HepG2 (cell line): ENCODE results near the gene NRDE2. TPM values are rescaled to one million over a fixed set of nuclear protein-coding genes. Genes with fewer than 3 reads are reported as not detected.
A peak's percentile ranks its signal among the peaks of the same experiment; 100 is the strongest.

Experiments
- EP300 ChIP-seq, 3 experiments: sonication (generic) in 1 of 3; formaldehyde crosslinking in 1 of 3; IDR thresholded peaks; 2 replicates each; pipeline versions ENCODE4 v1.5.1 to v1.6.1; 2011 to 2020; ENCODE audit warnings: low read depth in 2 of 3, low read length in 2 of 3, borderline replicate concordance in 1 of 3, improper control_type of control experiment in 1 of 3, mild to moderate bottlenecking in 1 of 3, missing genetic modification reagents in 1 of 3, moderate library complexity in 1 of 3
- MAFK ChIP-seq, 2 experiments: IDR thresholded peaks in 1 of 2; conservative IDR thresholded peaks in 1 of 2; 2 replicates each; pipeline ENCODE4 v1.6.1; 2011; ENCODE audit warnings: improper control_type of control experiment in 2 of 2, low read length in 2 of 2
- MAZ ChIP-seq, 2 experiments: sonication (generic) in 1 of 2; formaldehyde crosslinking in 1 of 2; IDR thresholded peaks; 2 replicates each; pipeline versions ENCODE4 v1.5.0 to v1.6.1; 2012 to 2020; ENCODE audit warnings: low read depth in 2 of 2, mild to moderate bottlenecking in 2 of 2, borderline replicate concordance in 1 of 2, improper control_type of control experiment in 1 of 2, low read length in 1 of 2, missing genetic modification reagents in 1 of 2, moderate library complexity in 1 of 2
- MEF2D ChIP-seq: sonication (generic); formaldehyde crosslinking; IDR thresholded peaks from 2 replicates; pipeline ENCODE4 v1.5.1; 2020; ENCODE audit warnings: mild to moderate bottlenecking, missing genetic modification reagents
- SOX13 ChIP-seq, 3 experiments: fragments of 450-650 bp in 1 of 3; sonication (generic) in 1 of 3; formaldehyde crosslinking in 1 of 3; IDR thresholded peaks in 2 of 3; conservative IDR thresholded peaks in 1 of 3; 2 replicates each; pipeline versions ENCODE4 v1.5.0 to v1.6.1; 2016 to 2020; ENCODE audit warnings: antibody characterized with exemption in 1 of 3, mild to moderate bottlenecking in 1 of 3, missing compliant biosample characterization in 1 of 3, missing genetic modification reagents in 1 of 3, moderate library complexity in 1 of 3
- YEATS4 ChIP-seq: sonication (generic); formaldehyde crosslinking; IDR thresholded peaks from 2 replicates; pipeline ENCODE4 v1.4.0; 2020; ENCODE audit warnings: missing genetic modification reagents, borderline replicate concordance
- ZNF17 ChIP-seq: sonication (generic); formaldehyde crosslinking; IDR thresholded peaks from 2 replicates; pipeline ENCODE4 v1.5.0; 2020; ENCODE audit warnings: mild to moderate bottlenecking, missing genetic modification reagents
- ZNF616 ChIP-seq: sonication (generic); formaldehyde crosslinking; IDR thresholded peaks from 2 replicates; pipeline ENCODE4 v1.5.0; 2020; ENCODE audit warnings: low read depth, mild to moderate bottlenecking, missing genetic modification reagents
- polyA plus RNA-seq, 8 experiments: library from polyadenylated mRNA; depleted of rRNA in 3 of 8; stranded (reverse) in 7 of 8; unstranded in 1 of 8; fragments of >200 nt; fragmentation: Illumina TruSeq in 4 of 8; extraction: Trizol in 4 of 8; gene quantifications; 2 replicates each; pipeline versions ENCODE4 v1.2.1 to v1.2.3, GENCODE V29; 2011 to 2016; ENCODE audit warnings: low read depth in 4 of 8, missing spikeins in 1 of 8, mixed read lengths in 1 of 8; ENCODE audit not compliant: insufficient read depth in 1 of 8
- total RNA-seq, 5 experiments: library from RNA; depleted of rRNA; stranded (reverse); fragments of >200 nt; fragmentation: Illumina TruSeq; extraction: Trizol; gene quantifications; 2 replicates each; pipeline ENCODE4 v1.2.3, GENCODE V29; 2016; ENCODE audit warnings: low read depth in 1 of 5
- TF ChIP-seq, protein P1 (sequence below): sonication (generic); formaldehyde crosslinking; IDR thresholded peaks from 2 replicates; pipeline ENCODE4 v1.4.0; 2020; ENCODE audit warnings: mild to moderate bottlenecking, missing genetic modification reagents, borderline replicate concordance
- TF ChIP-seq, protein P2 (sequence below), 2 experiments: sonication (generic) in 1 of 2; formaldehyde crosslinking in 1 of 2; IDR thresholded peaks; 2 replicates each; pipeline versions ENCODE4 v1.6.1 to v1.9.0; 2014 to 2022; ENCODE audit warnings: antibody characterized with exemption in 1 of 2, borderline replicate concordance in 1 of 2, inconsistent platforms in 1 of 2, low read depth in 1 of 2, missing genetic modification reagents in 1 of 2
- TF ChIP-seq, protein P3 (sequence below): sonication (generic); formaldehyde crosslinking; IDR thresholded peaks from 2 replicates; pipeline ENCODE4 v1.5.1; 2020; ENCODE audit warnings: missing genetic modification reagents, mild to moderate bottlenecking, borderline replicate concordance

NRDE2 gene
- total and polyA plus RNA-seq, 2 of the 13 experiments (the other 11 are each of a cell fraction or from before 2014, with no cell fraction given) = 5.6 to 12.5 TPM

DNA sequence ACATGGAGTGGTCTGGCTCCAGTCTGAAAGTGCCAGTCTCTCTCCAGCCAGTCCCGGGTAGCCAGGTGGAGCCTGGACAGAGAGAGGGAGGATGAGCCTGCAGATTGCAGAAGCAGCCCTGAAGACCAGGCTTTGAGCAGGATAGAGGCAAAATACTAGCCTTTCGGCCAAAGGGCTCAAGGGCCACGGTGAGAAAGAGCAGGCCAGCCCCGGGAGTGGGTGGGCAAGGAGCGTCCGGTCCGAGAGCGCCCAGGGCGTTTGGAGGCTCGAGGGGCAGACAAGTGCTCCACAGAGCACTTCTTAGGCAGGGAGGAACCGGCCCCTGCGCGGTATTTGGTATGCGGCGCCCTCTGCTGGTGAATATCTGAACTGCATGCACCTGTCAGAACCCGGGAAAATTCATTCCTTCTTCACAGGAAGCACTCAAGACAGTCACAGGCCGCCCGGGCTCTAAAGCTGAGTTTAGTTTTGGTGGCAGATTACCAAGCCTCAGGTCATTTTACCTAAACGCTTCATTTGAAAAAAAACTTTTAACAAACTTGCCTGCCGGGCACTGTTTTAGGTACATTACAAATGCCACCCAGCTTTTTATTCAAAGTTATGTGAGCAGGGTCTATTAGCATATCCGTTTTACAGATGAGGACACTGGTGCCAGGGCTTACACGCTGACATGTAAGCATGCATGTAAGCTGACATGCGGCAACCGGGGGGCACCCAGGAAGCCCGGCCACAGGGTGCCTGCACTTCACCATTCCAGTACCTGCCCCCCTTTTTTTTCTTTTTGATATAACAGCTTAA is 96.4 kb downstream of the NRDE2 start (continued):
- TF ChIP-seq, protein P1, sequence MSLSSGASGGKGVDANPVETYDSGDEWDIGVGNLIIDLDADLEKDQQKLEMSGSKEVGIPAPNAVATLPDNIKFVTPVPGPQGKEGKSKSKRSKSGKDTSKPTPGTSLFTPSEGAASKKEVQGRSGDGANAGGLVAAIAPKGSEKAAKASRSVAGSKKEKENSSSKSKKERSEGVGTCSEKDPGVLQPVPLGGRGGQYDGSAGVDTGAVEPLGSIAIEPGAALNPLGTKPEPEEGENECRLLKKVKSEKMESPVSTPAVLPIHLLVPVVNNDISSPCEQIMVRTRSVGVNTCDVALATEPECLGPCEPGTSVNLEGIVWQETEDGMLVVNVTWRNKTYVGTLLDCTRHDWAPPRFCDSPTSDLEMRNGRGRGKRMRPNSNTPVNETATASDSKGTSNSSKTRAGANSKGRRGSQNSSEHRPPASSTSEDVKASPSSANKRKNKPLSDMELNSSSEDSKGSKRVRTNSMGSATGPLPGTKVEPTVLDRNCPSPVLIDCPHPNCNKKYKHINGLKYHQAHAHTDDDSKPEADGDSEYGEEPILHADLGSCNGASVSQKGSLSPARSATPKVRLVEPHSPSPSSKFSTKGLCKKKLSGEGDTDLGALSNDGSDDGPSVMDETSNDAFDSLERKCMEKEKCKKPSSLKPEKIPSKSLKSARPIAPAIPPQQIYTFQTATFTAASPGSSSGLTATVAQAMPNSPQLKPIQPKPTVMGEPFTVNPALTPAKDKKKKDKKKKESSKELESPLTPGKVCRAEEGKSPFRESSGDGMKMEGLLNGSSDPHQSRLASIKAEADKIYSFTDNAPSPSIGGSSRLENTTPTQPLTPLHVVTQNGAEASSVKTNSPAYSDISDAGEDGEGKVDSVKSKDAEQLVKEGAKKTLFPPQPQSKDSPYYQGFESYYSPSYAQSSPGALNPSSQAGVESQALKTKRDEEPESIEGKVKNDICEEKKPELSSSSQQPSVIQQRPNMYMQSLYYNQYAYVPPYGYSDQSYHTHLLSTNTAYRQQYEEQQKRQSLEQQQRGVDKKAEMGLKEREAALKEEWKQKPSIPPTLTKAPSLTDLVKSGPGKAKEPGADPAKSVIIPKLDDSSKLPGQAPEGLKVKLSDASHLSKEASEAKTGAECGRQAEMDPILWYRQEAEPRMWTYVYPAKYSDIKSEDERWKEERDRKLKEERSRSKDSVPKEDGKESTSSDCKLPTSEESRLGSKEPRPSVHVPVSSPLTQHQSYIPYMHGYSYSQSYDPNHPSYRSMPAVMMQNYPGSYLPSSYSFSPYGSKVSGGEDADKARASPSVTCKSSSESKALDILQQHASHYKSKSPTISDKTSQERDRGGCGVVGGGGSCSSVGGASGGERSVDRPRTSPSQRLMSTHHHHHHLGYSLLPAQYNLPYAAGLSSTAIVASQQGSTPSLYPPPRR (CRISPR knock-in tag) = no peak
- no peak for TF ChIP-seq ZNF616 (CRISPR knock-in tag)
- no peak for TF ChIP-seq MAZ (IDR thresholded peaks at IDR 0.05; ENCODE audit: borderline replicate concordance, low read depth, low read length)
- no peak for TF ChIP-seq MAZ (CRISPR knock-in tag; IDR thresholded peaks at IDR 0.05; ENCODE audit: low read depth)
- TF ChIP-seq, protein P2, sequence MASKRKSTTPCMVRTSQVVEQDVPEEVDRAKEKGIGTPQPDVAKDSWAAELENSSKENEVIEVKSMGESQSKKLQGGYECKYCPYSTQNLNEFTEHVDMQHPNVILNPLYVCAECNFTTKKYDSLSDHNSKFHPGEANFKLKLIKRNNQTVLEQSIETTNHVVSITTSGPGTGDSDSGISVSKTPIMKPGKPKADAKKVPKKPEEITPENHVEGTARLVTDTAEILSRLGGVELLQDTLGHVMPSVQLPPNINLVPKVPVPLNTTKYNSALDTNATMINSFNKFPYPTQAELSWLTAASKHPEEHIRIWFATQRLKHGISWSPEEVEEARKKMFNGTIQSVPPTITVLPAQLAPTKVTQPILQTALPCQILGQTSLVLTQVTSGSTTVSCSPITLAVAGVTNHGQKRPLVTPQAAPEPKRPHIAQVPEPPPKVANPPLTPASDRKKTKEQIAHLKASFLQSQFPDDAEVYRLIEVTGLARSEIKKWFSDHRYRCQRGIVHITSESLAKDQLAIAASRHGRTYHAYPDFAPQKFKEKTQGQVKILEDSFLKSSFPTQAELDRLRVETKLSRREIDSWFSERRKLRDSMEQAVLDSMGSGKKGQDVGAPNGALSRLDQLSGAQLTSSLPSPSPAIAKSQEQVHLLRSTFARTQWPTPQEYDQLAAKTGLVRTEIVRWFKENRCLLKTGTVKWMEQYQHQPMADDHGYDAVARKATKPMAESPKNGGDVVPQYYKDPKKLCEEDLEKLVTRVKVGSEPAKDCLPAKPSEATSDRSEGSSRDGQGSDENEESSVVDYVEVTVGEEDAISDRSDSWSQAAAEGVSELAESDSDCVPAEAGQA (IDR thresholded peaks at IDR 0.05; ENCODE audit: low read depth) = no peak
- TF ChIP-seq, protein P2 (CRISPR knock-in tag; IDR thresholded peaks at IDR 0.05; ENCODE audit: borderline replicate concordance) = no peak
- TF ChIP-seq, protein P3, sequence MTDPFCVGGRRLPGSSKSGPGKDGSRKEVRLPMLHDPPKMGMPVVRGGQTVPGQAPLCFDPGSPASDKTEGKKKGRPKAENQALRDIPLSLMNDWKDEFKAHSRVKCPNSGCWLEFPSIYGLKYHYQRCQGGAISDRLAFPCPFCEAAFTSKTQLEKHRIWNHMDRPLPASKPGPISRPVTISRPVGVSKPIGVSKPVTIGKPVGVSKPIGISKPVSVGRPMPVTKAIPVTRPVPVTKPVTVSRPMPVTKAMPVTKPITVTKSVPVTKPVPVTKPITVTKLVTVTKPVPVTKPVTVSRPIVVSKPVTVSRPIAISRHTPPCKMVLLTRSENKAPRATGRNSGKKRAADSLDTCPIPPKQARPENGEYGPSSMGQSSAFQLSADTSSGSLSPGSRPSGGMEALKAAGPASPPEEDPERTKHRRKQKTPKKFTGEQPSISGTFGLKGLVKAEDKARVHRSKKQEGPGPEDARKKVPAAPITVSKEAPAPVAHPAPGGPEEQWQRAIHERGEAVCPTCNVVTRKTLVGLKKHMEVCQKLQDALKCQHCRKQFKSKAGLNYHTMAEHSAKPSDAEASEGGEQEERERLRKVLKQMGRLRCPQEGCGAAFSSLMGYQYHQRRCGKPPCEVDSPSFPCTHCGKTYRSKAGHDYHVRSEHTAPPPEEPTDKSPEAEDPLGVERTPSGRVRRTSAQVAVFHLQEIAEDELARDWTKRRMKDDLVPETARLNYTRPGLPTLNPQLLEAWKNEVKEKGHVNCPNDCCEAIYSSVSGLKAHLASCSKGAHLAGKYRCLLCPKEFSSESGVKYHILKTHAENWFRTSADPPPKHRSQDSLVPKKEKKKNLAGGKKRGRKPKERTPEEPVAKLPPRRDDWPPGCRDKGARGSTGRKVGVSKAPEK = no peak
- peak; percentile 42; the same call in 1 of the 2 replicates for TF ChIP-seq MEF2D (CRISPR knock-in tag)
- TF ChIP-seq EP300 (IDR thresholded peaks at IDR 0.05; ENCODE audit: low read depth in 2 of 2, low read length in 2 of 2) = no peak
- no peak for TF ChIP-seq EP300 (CRISPR knock-in tag; IDR thresholded peaks at IDR 0.05; ENCODE audit: borderline replicate concordance)
- TF ChIP-seq ZNF17 = no peak
- TF ChIP-seq MAFK (conservative IDR thresholded peaks at IDR 0.05 in 1 of 2, IDR thresholded peaks at IDR 0.05 in 1 of 2; ENCODE audit: low read length in 2 of 2) = no peak
- TF ChIP-seq YEATS4 (CRISPR knock-in tag) = no peak
- no peak for TF ChIP-seq SOX13 (IDR thresholded peaks at IDR 0.05)
- TF ChIP-seq SOX13 (CRISPR knock-in tag; conservative IDR thresholded peaks at IDR 0.05 in 1 of 2, IDR thresholded peaks at IDR 0.05 in 1 of 2) = no peak
